Mesendoderm (in vitro differentiated cells): ENCODE results near the gene JAGN1.
"Not testable (repeated sequence)": the region's sequence is repeated elsewhere in the genome, so short reads cannot be mapped to it uniquely, and the experiment has no call there.

ENCODE experiments used
- DNase-seq: peaks from one replicate; pipeline ENCODE4 v3.0.0; 2013
- H2AK5ac ChIP-seq: 2 replicates; pipeline ENCODE4 v1.6.1; 2013; ENCODE audit warnings: low read length, inconsistent platforms
- H2BK120ac ChIP-seq: 2 replicates; pipeline ENCODE4 v1.6.1; 2013; ENCODE audit warnings: low read depth, mild to moderate bottlenecking, low read length, moderate library complexity, mixed read lengths
- H2BK15ac ChIP-seq: replicated peaks from 2 replicates; pipeline ENCODE4 v1.6.1; 2013; ENCODE audit warnings: low read depth, mild to moderate bottlenecking, moderate library complexity
- H2BK5ac ChIP-seq: 2 replicates; pipeline ENCODE4 v1.6.1; 2013; ENCODE audit warnings: low read length, inconsistent platforms
- H3K18ac ChIP-seq: 2 replicates; pipeline ENCODE4 v1.6.1; 2013; ENCODE audit warnings: mild to moderate bottlenecking, low read length, mixed read lengths
- H3K23ac ChIP-seq: one replicate; pipeline ENCODE4 v1.6.1; 2013; ENCODE audit warnings: low read length
- H3K27ac ChIP-seq: 2 replicates; pipeline ENCODE4 v1.5.1; 2013; ENCODE audit warnings: low read depth, mild to moderate bottlenecking, inconsistent platforms, low read length, moderate library complexity
- H3K27me3 ChIP-seq: 2 replicates; pipeline ENCODE4 v1.6.1; 2013; ENCODE audit warnings: low read length, control low read depth, mild to moderate bottlenecking, inconsistent platforms; ENCODE audit not compliant: insufficient read depth, poor library complexity
- H3K36me3 ChIP-seq: 2 replicates; pipeline ENCODE4 v1.6.1; 2013; ENCODE audit warnings: low read length, inconsistent platforms; ENCODE audit not compliant: control insufficient read depth, insufficient read depth
- H3K4ac ChIP-seq: one replicate; pipeline ENCODE4 v1.6.1; 2013; ENCODE audit warnings: low read depth, mild to moderate bottlenecking, low read length, moderate library complexity
- H3K4me1 ChIP-seq: 2 replicates; pipeline ENCODE4 v1.6.1; 2013; ENCODE audit warnings: low read depth, low read length, inconsistent platforms; ENCODE audit not compliant: control insufficient read depth
- H3K4me2 ChIP-seq: 2 replicates; pipeline ENCODE4 v1.6.1; 2013; ENCODE audit warnings: low read length
- H3K4me3 ChIP-seq: 2 replicates; pipeline ENCODE4 v1.5.1; 2013; ENCODE audit warnings: mild to moderate bottlenecking, low read length
- H3K56ac ChIP-seq: one replicate; pipeline ENCODE4 v1.6.1; 2013; ENCODE audit warnings: low read length
- H3K79me1 ChIP-seq: 2 replicates; pipeline ENCODE4 v1.6.1; 2013; ENCODE audit warnings: low read length, inconsistent platforms
- H3K79me2 ChIP-seq: 2 replicates; pipeline ENCODE4 v1.6.1; 2013; ENCODE audit warnings: mild to moderate bottlenecking, low read length; ENCODE audit not compliant: control insufficient read depth, insufficient read depth
- H3K9ac ChIP-seq: 2 replicates; pipeline ENCODE4 v1.6.1; 2013; ENCODE audit warnings: low read length, inconsistent platforms
- H4K5ac ChIP-seq: one replicate; pipeline ENCODE4 v1.6.1; 2013; ENCODE audit warnings: low read length
- H4K8ac ChIP-seq: one replicate; pipeline ENCODE4 v1.6.1; 2013; ENCODE audit warnings: low read depth, mild to moderate bottlenecking, control low read depth, low read length, moderate library complexity
- WGBS: extraction: QIAGEN DNeasy Blood & Tissue Kit; methylation state at CpG from one replicate; pipeline ENCODE4 v1.1.7; 2013; ENCODE audit warnings: low lambda C conversion rate, missing lambda C conversion rate; ENCODE audit not compliant: insufficient coverage; ENCODE audit errors: extremely low coverage; 5-methylcytosine and 5-hydroxymethylcytosine counted together

The JAGN1 gene

DNA sequence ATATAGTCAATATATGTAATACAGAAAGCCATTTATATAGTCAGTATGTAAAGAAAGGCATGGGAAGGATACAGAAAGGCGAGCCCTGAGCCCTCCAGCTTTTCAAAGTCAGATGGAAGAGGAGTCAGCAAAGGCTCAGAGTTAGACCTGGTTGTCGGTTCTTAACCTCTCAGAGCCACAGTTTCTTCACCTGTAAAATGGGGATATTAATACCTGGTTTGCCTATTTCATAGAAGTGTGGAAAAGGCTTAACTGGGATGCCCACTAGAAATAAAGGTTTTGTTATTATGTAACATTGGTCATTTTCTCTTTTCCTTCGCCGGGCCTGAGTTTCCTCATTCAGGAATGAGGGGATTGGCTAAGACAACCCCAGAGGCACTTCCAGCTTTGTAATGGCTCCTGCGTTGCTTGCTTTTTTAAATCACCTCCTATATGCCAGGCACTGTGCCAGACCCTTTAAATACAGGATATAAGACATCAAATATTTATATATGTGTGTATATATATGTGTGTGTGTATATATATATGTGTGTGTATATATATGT is 45.6 kb downstream of the JAGN1 start:
- Histone ChIP-seq H4K8ac (no peak overlapping the region), H2BK120ac (no peak overlapping the region), H3K79me2 (no peaks in the 10 kb centered on the region), H3K79me1 (no peaks in the 10 kb centered on the region), H3K27me3 (no peaks in the 10 kb centered on the region), H3K4me3 (no peak overlapping the region), H3K27ac (no peak overlapping the region), H3K4ac (no peak overlapping the region), H3K56ac (no peak overlapping the region), H3K18ac (no peak overlapping the region), H2BK15ac (no peak overlapping the region), H3K36me3 (no peaks in the 10 kb centered on the region), H2AK5ac (no peak overlapping the region), H2BK5ac (no peak overlapping the region), H3K4me1 (peaks cover 3% of the 10 kb centered on the region), H3K4me2 (no peak overlapping the region), H3K23ac (no peak overlapping the region), H3K9ac (no peak overlapping the region), H4K5ac (no peak overlapping the region)
- no CpG with 5 or more reads among the region's 5 CpGs for WGBS
- DNase-seq, result no peak

DNA sequence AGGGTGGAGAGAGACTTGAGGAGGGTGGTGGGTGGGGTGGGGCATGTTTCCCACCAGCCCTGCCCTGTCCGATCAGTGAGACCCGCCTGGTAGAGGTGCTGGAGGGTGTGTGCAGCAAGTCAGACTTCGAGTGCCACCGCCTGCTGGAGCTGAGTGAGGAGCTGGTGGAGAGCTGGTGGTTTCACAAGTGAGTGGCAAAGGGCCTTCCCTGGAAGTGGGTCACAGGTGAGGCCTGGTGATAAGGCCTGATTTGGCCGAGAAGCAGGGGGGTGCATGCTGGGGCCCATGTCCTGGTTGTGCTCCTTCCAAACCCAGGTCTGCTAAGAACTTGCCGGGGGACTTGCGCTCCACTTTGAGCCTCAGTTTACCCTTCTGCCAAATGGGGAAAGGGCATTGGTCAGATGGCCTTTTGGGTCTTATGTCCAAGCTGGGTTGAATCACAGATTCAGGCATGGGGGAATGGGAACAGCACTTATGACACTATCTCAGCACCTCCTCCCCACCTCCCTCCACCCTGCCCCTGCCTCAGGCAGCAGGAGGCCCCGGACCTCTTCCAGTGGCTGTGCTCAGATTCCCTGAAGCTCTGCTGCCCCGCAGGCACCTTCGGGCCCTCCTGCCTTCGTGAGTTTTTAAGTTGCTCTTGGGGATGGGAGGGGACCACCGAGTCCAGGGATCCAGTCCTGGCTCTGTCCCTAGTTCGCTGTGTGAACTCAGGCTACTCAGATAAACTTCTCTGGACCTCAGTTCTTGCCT is 47.3 kb downstream of the JAGN1 start:
- Histone ChIP-seq H2BK120ac (no peak overlapping the region), H3K79me1 (no peaks in the 10 kb centered on the region), H3K9ac (no peak overlapping the region), H3K27me3 (no peaks in the 10 kb centered on the region), H4K5ac (no peak overlapping the region), H3K4ac (no peak overlapping the region), H3K23ac (no peak overlapping the region), H3K36me3 (no peaks in the 10 kb centered on the region), H3K18ac (no peak overlapping the region), H3K4me1 (peaks cover 3% of the 10 kb centered on the region), H3K56ac (no peak overlapping the region), H2BK5ac (no peak overlapping the region), H2BK15ac (no peak overlapping the region), H3K4me2 (no peak overlapping the region), H2AK5ac (no peak overlapping the region), H4K8ac (no peak overlapping the region), H3K27ac (no peak overlapping the region), H3K79me2 (no peaks in the 10 kb centered on the region), H3K4me3 (no peak overlapping the region)
- WGBS, result no CpG with 5 or more reads among the region's 13 CpGs
- no peak for DNase-seq

DNA sequence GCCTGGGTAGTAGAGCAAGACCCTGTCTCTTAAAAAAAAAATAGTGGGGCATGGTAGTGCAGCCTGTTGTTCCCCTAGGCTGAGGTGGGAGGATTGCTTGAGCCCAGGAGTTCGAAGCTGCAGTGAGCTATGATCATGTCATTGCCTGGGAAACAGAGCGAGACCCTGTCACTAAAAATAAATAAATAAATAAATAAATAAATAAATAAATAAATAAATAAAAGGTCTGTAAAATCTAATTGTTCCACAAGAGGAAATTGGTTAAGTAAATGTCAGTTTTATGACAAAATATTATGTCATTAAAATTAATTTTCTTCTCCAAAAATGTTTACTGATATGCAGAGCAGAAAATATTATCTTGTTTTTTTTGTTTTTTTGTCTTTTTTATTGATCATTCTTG is 48.6 kb downstream of the JAGN1 start:
- H2BK120ac ChIP-seq, result no peak overlapping the region
- H4K8ac ChIP-seq, result no peak overlapping the region
- H3K4me1 ChIP-seq, result peaks cover 3% of the 10 kb centered on the region
- no peak overlapping the region for H3K56ac ChIP-seq
- H4K5ac ChIP-seq, result no peak overlapping the region
- H3K79me2 ChIP-seq, result no peaks in the 10 kb centered on the region
- DNase-seq, result no peak
- H2BK15ac ChIP-seq, result no peak overlapping the region
- H3K23ac ChIP-seq, result no peak overlapping the region
- WGBS, result no CpG with 5 or more reads among the region's 2 CpGs
- no peaks in the 10 kb centered on the region for H3K36me3 ChIP-seq
- H2AK5ac ChIP-seq, result no peak overlapping the region
- no peak overlapping the region for H3K4me2 ChIP-seq
- H3K27me3 ChIP-seq, result no peaks in the 10 kb centered on the region
- H3K27ac ChIP-seq, result no peak overlapping the region
- H3K4ac ChIP-seq, result no peak overlapping the region
- H3K18ac ChIP-seq, result no peak overlapping the region
- no peak overlapping the region for H3K4me3 ChIP-seq
- H3K79me1 ChIP-seq, result no peaks in the 10 kb centered on the region
- no peak overlapping the region for H2BK5ac ChIP-seq
- H3K9ac ChIP-seq, result no peak overlapping the region

DNA sequence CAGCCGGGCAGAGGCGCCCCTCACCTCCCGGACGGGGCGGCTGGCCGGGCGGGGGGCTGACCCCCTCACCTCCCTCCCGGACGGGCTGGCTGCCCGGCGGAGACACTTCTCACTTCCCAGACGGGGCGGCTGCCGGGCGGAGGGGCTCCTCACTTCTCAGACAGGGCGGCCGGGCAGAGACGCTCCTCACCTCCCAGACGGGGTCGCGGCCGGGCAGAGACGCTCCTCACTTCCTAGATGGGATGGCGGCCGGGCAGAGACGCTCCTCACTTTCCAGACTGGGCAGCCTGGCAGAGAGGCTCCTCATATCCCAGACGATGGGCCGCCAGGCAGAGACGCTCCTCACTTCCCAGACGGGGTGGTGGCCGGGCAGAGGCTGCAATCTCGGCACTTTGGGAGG is 49.5 kb downstream of the JAGN1 start:
- not testable (repeated sequence) for H2BK5ac ChIP-seq, DNase-seq, H3K23ac ChIP-seq, H4K8ac ChIP-seq, H2BK120ac ChIP-seq, H3K4ac ChIP-seq, H3K4me2 ChIP-seq, H3K4me3 ChIP-seq, H4K5ac ChIP-seq, H3K79me1 ChIP-seq, H3K4me1 ChIP-seq, H3K36me3 ChIP-seq, H2BK15ac ChIP-seq, H3K27ac ChIP-seq, H3K9ac ChIP-seq, H3K27me3 ChIP-seq, H3K18ac ChIP-seq, H3K56ac ChIP-seq, H3K79me2 ChIP-seq, H2AK5ac ChIP-seq
- WGBS, result no CpG with 5 or more reads among the region's 32 CpGs

DNA sequence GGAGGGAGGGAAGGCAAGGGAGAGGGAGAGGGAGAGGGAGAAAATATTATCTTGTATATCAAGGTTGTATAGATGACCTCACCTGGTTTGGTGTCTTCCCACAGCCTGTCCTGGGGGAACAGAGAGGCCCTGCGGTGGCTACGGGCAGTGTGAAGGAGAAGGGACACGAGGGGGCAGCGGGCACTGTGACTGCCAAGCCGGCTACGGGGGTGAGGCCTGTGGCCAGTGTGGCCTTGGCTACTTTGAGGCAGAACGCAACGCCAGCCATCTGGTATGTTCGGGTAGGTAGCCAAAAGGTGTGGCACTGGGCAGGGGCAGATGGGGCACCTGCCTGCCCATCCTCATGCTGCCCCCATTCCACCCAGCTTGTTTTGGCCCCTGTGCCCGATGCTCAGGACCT is 50.3 kb downstream of the JAGN1 start:
- Histone ChIP-seq H3K23ac (no peak overlapping the region), H3K56ac (no peak overlapping the region), H3K9ac (no peak overlapping the region), H3K18ac (no peak overlapping the region), H2BK5ac (no peak overlapping the region), H3K4me1 (no peaks in the 10 kb centered on the region), H3K79me1 (no peaks in the 10 kb centered on the region), H3K4ac (no peak overlapping the region), H2AK5ac (no peak overlapping the region), H3K79me2 (no peaks in the 10 kb centered on the region), H2BK120ac (no peak overlapping the region), H3K27ac (no peak overlapping the region), H3K4me2 (no peak overlapping the region), H4K5ac (no peak overlapping the region), H3K27me3 (no peaks in the 10 kb centered on the region), H2BK15ac (no peak overlapping the region), H4K8ac (no peak overlapping the region), H3K36me3 (no peaks in the 10 kb centered on the region), H3K4me3 (no peak overlapping the region)
- no CpG with 5 or more reads among the region's 10 CpGs for whole genome bisulfite sequencing
- no peak for DNase-seq

DNA sequence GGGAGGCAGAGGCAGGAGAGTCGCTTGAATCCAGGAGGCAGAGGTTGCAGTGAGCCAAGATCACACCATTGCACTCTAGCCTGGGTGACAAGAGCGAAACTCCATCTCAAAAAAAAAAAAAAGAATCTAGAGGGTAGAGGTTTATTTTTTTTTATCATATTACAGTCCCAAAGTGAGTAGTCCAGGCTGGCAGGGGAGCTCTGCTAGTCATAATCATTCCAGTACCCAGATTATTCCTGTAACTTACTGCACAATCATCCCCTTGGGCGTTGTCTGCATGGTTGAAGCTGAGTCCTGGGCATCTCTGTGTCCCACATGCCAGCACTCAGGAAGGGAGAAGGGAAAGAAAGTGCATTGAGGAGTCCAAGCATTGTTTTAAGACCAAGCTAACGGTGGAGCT is 51.8 kb downstream of the JAGN1 start:
- Histone ChIP-seq H3K36me3 (no peaks in the 10 kb centered on the region), H3K56ac (no peak overlapping the region), H3K4me2 (no peak overlapping the region), H2BK15ac (no peak overlapping the region), H2AK5ac (no peak overlapping the region), H3K9ac (no peak overlapping the region), H3K27ac (no peak overlapping the region), H3K23ac (no peak overlapping the region), H3K18ac (no peak overlapping the region), H2BK120ac (no peak overlapping the region), H3K4me3 (no peak overlapping the region), H3K27me3 (no peaks in the 10 kb centered on the region), H3K79me1 (no peaks in the 10 kb centered on the region), H4K8ac (no peak overlapping the region), H3K79me2 (no peaks in the 10 kb centered on the region), H3K4me1 (no peaks in the 10 kb centered on the region), H4K5ac (no peak overlapping the region), H3K4ac (no peak overlapping the region), H2BK5ac (no peak overlapping the region)
- DNase-seq, result no peak
- WGBS, result no CpG with 5 or more reads among the region's 4 CpGs
